B cell (primary cell): Measurements from ENCODE around the gene CACNA1G. TPM values are rescaled to one million over a fixed set of nuclear protein-coding genes. Genes with fewer than 3 reads are reported as not detected.
A peak's percentile ranks its signal among the peaks of the same experiment; 100 is the strongest.

Experiments
- ATAC-seq: fragments of 200-7000 bp; cut with Tn5 transposase; one replicate; pipeline ENCODE4 v1.10.0; 2021; ENCODE audit warnings: low read depth, mild to moderate bottlenecking, moderate number of reproducible peaks, moderate library complexity
- CTCF ChIA-PET: fragments of 350-600 bp; sonication (Branson Sonifier 250); formaldehyde crosslinking; loops from one replicate; lab custom pipeline; 2021; ENCODE audit warnings: antibody characterized with exemption, inconsistent platforms; lab: Charles Lee
- POLR2A ChIA-PET: fragments of 350-600 bp; sonication (Branson Sonifier 250); formaldehyde crosslinking; loops from one replicate; lab custom pipeline; 2021; ENCODE audit warnings: antibody characterized with exemption; lab: Charles Lee
- DNase-seq: peaks from one replicate; pipeline ENCODE4 v3.0.0; 2013
- H2AFZ ChIP-seq: 2 replicates; pipeline ENCODE4 v1.6.1; 2012; ENCODE audit warnings: mild to moderate bottlenecking, low read depth, low read length; ENCODE audit not compliant: insufficient read depth, poor library complexity, severe bottlenecking
- H3K27ac ChIP-seq, 2 donors: 1 replicate in 1 of 2; 2 replicates in 1 of 2; pipeline ENCODE4 v1.5.1; 2012 to 2013; ENCODE audit warnings: low read length in 2 of 2, mild to moderate bottlenecking in 2 of 2, moderate library complexity in 1 of 2
- H3K27me3 ChIP-seq, 4 experiments: fragments of 200-600 bp in 1 of 4; sonication (generic) in 1 of 4; replicated peaks in 1 of 4; 1 replicate in 2 of 4; 2 replicates in 2 of 4; pipeline versions ENCODE4 v1.6.1 to v1.7.0; 2013 to 2016; ENCODE audit warnings: low read length in 3 of 4, mild to moderate bottlenecking in 2 of 4, mixed read lengths in 1 of 4, moderate library complexity in 1 of 4; ENCODE audit not compliant: insufficient read depth in 4 of 4, control insufficient read depth in 3 of 4; ENCODE audit errors: control extremely low read depth in 1 of 4
- H3K36me3 ChIP-seq, 2 experiments: replicated peaks in 1 of 2; 1 replicate in 1 of 2; 2 replicates in 1 of 2; pipeline versions ENCODE4 v1.6.1 to v1.7.1; 2013; ENCODE audit warnings: low read length in 1 of 2; ENCODE audit not compliant: insufficient read depth in 2 of 2, control insufficient read depth in 1 of 2; ENCODE audit errors: control extremely low read depth in 1 of 2, extremely low read depth in 1 of 2
- H3K4me1 ChIP-seq, 2 donors: fragments of 200-600 bp in 1 of 2; sonication (generic) in 1 of 2; 1 replicate in 1 of 2; 2 replicates in 1 of 2; pipeline versions ENCODE4 v1.5.1 to v1.6.1; 2013 to 2017; ENCODE audit warnings: low read length in 2 of 2; ENCODE audit not compliant: control insufficient read depth in 2 of 2, insufficient read depth in 2 of 2
- H3K4me2 ChIP-seq: replicated peaks from 2 replicates; pipeline ENCODE3; 2012; ENCODE audit warnings: mild to moderate bottlenecking, low read depth, low read length; ENCODE audit not compliant: poor library complexity, severe bottlenecking
- H3K4me3 ChIP-seq, 5 experiments: fragments of 200-600 bp in 1 of 5; sonication (generic) in 1 of 5; 1 replicate in 3 of 5; 2 replicates in 2 of 5; pipeline versions ENCODE4 v1.5.1 to v1.7.0; 2011 to 2016; ENCODE audit warnings: low read length in 4 of 5, mild to moderate bottlenecking in 4 of 5, low read depth in 2 of 5, control low read depth in 1 of 5, moderate library complexity in 1 of 5; ENCODE audit not compliant: insufficient read depth in 1 of 5; ENCODE audit errors: control extremely low read depth in 1 of 5, extremely low read depth in 1 of 5
- H3K79me2 ChIP-seq: fragments of 200-600 bp; sonication (generic); one replicate; pipeline ENCODE4 v1.6.0; 2016; ENCODE audit warnings: low read length; ENCODE audit not compliant: control insufficient read depth, insufficient read depth
- H3K9ac ChIP-seq: fragments of 200-600 bp; sonication (generic); 2 replicates; pipeline ENCODE4 v1.6.1; 2017; ENCODE audit warnings: mild to moderate bottlenecking, low read length, moderate library complexity
- H3K9me3 ChIP-seq, 3 donors: one replicate each; pipeline versions ENCODE4 v1.6.1 to v1.7.1; 2013; ENCODE audit warnings: low read length in 2 of 3; ENCODE audit not compliant: control insufficient read depth in 2 of 3, insufficient read depth in 1 of 3; ENCODE audit errors: control extremely low read depth in 1 of 3
- H4K20me1 ChIP-seq: 2 replicates; pipeline ENCODE4 v1.6.0; 2012; ENCODE audit warnings: mild to moderate bottlenecking, low read length; ENCODE audit not compliant: insufficient read depth, control insufficient read depth, poor library complexity, severe bottlenecking
- H3K27ac Mint-ChIP-seq: one replicate; pipeline ENCODE4 v1.8.0; 2021; ENCODE audit warnings: mixed read lengths
- H3K27me3 Mint-ChIP-seq: one replicate; pipeline ENCODE4 v1.8.0; 2021; ENCODE audit warnings: mixed read lengths
- H3K4me1 Mint-ChIP-seq: one replicate; pipeline ENCODE4 v1.8.0; 2021; ENCODE audit warnings: mixed read lengths
- H3K4me3 Mint-ChIP-seq: one replicate; pipeline ENCODE4 v1.8.0; 2021; ENCODE audit warnings: mixed read lengths
- H3K9me3 Mint-ChIP-seq: one replicate; pipeline ENCODE4 v1.8.0; 2022; ENCODE audit warnings: mixed read lengths; ENCODE audit not compliant: insufficient read depth
- EZH2 ChIP-seq: IDR thresholded peaks from 2 replicates; pipeline ENCODE4 v1.6.1; 2012; ENCODE audit warnings: borderline replicate concordance, low read depth, mild to moderate bottlenecking, moderate library complexity, low read length; ENCODE audit not compliant: insufficient read depth, poor library complexity, severe bottlenecking
- WGBS: methylation state at CpG from one replicate; pipeline ENCODE4 v1.1.5; 2013; ENCODE audit warnings: missing lambda C conversion rate; ENCODE audit not compliant: insufficient coverage; 5-methylcytosine and 5-hydroxymethylcytosine counted together
- intact Hi-C: fragments of 100-400 bp; cut with micrococcal nuclease; formaldehyde crosslinking; loops from one replicate; pipeline ENCODE4 v1.10.0; 2022
- polyA plus RNA-seq: library from polyadenylated mRNA; depleted of rRNA; stranded (reverse); fragments of >200 nt; gene quantifications from 2 replicates; pipeline ENCODE4 v1.2.3, GENCODE V29; 2012
- total RNA-seq, 2 donors: library from RNA; stranded (reverse); fragments of 120-200 nt in 1 of 2; gene quantifications; 1 replicate in 1 of 2; 2 replicates in 1 of 2; pipeline versions ENCODE4 v1.2.3 to v1.2.4, GENCODE V29; 2013 to 2022
- TF ChIP-seq, protein P1 (sequence below): fragments of 200-600 bp; IDR thresholded peaks from one replicate; pipeline ENCODE4 v1.8.0; 2022; ENCODE audit warnings: antibody characterized with exemption, mild to moderate bottlenecking

The CACNA1G gene
- total and polyA plus RNA-seq, 2 donors (not counting 1 experiment from before 2014, with no cell fraction given): 0.12 TPM; not detected in 1

DNA sequence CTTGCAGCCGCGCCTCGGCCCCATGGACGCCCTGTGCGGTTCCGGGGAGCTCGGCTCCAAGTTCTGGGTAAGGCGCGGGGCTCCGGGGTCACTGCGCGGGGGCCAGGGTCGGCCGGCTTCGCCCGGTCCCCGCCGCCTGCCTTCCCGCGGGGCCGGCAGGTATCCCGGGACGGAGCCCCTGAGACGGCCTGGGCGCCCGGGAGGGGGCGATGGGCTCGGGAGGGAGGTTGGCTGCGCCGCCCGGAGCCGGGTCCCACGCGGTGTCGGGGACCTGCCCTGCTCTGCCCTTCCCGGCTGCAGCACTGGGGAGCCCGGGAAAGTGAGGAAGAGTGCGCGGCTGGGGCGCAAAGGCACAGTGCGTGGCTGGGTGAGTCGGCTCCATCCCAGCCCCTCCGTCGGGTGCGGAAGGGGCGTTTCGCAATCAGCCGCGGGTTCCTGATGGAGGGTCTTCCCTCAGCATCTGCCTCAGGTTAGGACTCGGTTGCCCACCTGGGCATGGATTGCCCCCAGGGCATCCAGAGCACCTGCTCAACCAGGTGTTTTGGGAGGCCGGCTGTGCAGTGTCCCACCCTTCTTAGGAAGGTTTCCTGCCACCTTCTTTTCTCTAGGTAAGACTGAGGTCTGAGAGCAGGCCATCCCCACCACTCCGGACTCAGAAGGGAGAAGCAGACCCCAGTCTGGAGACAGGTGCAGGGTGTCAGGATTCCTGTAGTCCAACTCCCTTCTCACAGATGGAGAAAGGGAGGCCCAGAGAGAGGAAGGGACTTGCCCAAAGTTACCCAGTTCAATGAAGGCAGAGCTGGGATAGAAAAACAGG, 74.6 kb downstream of the CACNA1G start:
- Histone ChIP-seq H3K27ac (no peak overlapping the region), H4K20me1 (no peaks in the 10 kb centered on the region), H2AFZ (peak overlapping the region; percentile 16), H3K4me2 (peak overlapping the region; percentile 55), H3K9ac (no peak overlapping the region), H3K4me1 (peaks cover 6 to 10% of the 10 kb centered on the region in 2 donors), H3K79me2 (no peaks in the 10 kb centered on the region), H3K4me3 (no peak overlapping the region), H3K36me3 (no peaks in the 10 kb centered on the region), H3K9me3 (no peaks in the 10 kb centered on the region), H3K27me3 (peaks cover 0 to 64% (median 10%) of the 10 kb centered on the region in 4 experiments)
- Mint-ChIP-seq H3K27me3 (peaks cover 57% of the 10 kb centered on the region), H3K4me1 (peaks cover 7% of the 10 kb centered on the region), H3K27ac (no peak overlapping the region), H3K9me3 (no peaks in the 10 kb centered on the region), H3K4me3 (no peak overlapping the region)
- intact Hi-C loops: no loop called here
- no peak for ATAC-seq
- DNase-seq: no peak
- WGBS: 4% methylated on average over 51 of the region's 52 CpGs
- ChIA-PET POLR2A (no interaction called here), CTCF (interaction anchor here (1.0 to 4.1 kb wide), 2 partner anchors 9 to 154 kb away, joined by 3 to 12 read pairs; no protein-coding TSS in a partner anchor)
- TF ChIP-seq, protein P1, sequence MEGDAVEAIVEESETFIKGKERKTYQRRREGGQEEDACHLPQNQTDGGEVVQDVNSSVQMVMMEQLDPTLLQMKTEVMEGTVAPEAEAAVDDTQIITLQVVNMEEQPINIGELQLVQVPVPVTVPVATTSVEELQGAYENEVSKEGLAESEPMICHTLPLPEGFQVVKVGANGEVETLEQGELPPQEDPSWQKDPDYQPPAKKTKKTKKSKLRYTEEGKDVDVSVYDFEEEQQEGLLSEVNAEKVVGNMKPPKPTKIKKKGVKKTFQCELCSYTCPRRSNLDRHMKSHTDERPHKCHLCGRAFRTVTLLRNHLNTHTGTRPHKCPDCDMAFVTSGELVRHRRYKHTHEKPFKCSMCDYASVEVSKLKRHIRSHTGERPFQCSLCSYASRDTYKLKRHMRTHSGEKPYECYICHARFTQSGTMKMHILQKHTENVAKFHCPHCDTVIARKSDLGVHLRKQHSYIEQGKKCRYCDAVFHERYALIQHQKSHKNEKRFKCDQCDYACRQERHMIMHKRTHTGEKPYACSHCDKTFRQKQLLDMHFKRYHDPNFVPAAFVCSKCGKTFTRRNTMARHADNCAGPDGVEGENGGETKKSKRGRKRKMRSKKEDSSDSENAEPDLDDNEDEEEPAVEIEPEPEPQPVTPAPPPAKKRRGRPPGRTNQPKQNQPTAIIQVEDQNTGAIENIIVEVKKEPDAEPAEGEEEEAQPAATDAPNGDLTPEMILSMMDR: no peak
- no peak for TF ChIP-seq EZH2

DNA sequence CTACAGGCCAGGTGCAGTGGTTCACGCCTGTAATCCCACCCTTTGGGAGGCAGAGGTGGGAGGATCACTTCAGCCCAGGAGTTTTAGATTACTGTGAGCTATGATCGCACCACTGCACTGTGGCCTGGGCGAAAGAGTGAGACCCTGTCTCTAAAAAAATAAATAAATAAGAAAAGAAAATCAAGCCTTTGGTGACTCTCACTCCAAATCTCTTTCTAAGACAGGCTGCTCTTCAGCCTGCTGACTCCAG, 75.1 kb downstream of the CACNA1G start:
- TF ChIP-seq, protein P1: no peak
- no peak for TF ChIP-seq EZH2
- Histone ChIP-seq H3K36me3 (no peaks in the 10 kb centered on the region), H3K27me3 (peaks cover 0 to 63% (median 11%) of the 10 kb centered on the region in 4 experiments)

More for the DNA sequence above, 75.1 kb downstream of the CACNA1G start:
- no peak overlapping the region for H3K4me2 ChIP-seq
- peaks cover 6 to 10% of the 10 kb centered on the region in 2 donors for H3K4me1 ChIP-seq
- H3K27ac ChIP-seq: no peak overlapping the region
- intact Hi-C loops: no loop called here
- H3K4me1 Mint-ChIP-seq: peaks cover 7% of the 10 kb centered on the region
- H3K4me3 ChIP-seq: no peak overlapping the region
- no peaks in the 10 kb centered on the region for H3K9me3 ChIP-seq
- no peak for DNase-seq
- no CpG with 5 or more reads among the region's 3 CpGs for WGBS
- CTCF ChIA-PET: interaction anchor here (1.0 to 4.1 kb wide), 2 partner anchors 9 to 154 kb away, joined by 3 to 12 read pairs; no protein-coding TSS in a partner anchor
- H2AFZ ChIP-seq: no peak overlapping the region
- H4K20me1 ChIP-seq: no peaks in the 10 kb centered on the region
- H3K79me2 ChIP-seq: no peaks in the 10 kb centered on the region
- H3K27ac Mint-ChIP-seq: no peak overlapping the region
- H3K9ac ChIP-seq: no peak overlapping the region
- H3K9me3 Mint-ChIP-seq: no peaks in the 10 kb centered on the region
- peaks cover 53% of the 10 kb centered on the region for H3K27me3 Mint-ChIP-seq
- H3K4me3 Mint-ChIP-seq: no peak overlapping the region
- POLR2A ChIA-PET: no interaction called here
- ATAC-seq: no peak
